Measurements from ENCODE around the gene AUH.

GRCh38 chr9:91349115-91349555, 12.6 kb downstream of the AUH start:
- TF ChIP-seq CTCF (IDR thresholded peaks at IDR 0.05) (no peak), POLR2A (IDR thresholded peaks at IDR 0.05) (no peak)
